ENCODE measurements around the gene ZNF664. TPM values are rescaled to one million over a fixed set of nuclear protein-coding genes. Genes with fewer than 3 reads are reported as not detected.

Gene ZNF664
- total RNA-seq, 4 donors from 2014 or later = 58.5 to 76.4 (median 70.3) TPM

DNA sequence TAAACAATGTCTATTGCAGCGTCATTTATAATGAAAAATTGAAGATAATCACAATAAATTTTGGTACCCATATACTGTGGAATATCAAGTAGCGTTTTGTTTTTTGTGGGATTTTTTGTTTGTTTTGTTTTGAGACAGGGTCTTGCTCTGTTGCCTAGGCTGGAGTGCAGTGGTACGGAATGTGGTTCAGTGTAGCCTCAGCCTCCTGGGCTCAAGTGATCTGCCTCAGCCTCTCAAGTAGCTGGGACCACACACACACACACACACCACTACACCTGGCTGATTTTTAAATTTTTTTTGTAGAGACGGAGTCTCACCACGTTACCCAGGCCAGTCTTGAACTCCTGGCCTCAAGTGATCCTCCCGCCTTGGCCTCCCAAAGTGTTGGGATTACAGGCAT lies 6.6 kb downstream of the ZNF664 start:
- WGBS = 96% methylated on average over 6 of the region's 6 CpGs
- no peaks in the 10 kb centered on the region for H3K9me3 ChIP-seq
- H3K27ac ChIP-seq (replicated peaks in 1 of 4) = no peak overlapping the region
- intact Hi-C loops (cut with DNase I) = loop anchor here (10.0 kb wide), 2 partner anchors 265 to 955 kb away; partner anchors contain the start of gene ATP6V0A2
- no peaks in the 10 kb centered on the region for H3K27me3 ChIP-seq
- H3K4me1 ChIP-seq = peaks cover 5 to 15% (median 13%) of the 10 kb centered on the region in 4 donors
- H3K36me3 ChIP-seq = peaks cover 0 to 20% (median 9%) of the 10 kb centered on the region in 4 donors
- DNase-seq (ENCODE audit: extremely low spot score) = peak; percentile 37
- no peak overlapping the region for H3K4me3 ChIP-seq
- TF ChIP-seq POLR2A (IDR thresholded peaks at IDR 0.05; ENCODE audit: low read depth) (no peak), POLR2AphosphoS5 (IDR thresholded peaks at IDR 0.05) (no peak), EP300 (IDR thresholded peaks at IDR 0.05) (no peak)
- TF ChIP-seq, protein P1, sequence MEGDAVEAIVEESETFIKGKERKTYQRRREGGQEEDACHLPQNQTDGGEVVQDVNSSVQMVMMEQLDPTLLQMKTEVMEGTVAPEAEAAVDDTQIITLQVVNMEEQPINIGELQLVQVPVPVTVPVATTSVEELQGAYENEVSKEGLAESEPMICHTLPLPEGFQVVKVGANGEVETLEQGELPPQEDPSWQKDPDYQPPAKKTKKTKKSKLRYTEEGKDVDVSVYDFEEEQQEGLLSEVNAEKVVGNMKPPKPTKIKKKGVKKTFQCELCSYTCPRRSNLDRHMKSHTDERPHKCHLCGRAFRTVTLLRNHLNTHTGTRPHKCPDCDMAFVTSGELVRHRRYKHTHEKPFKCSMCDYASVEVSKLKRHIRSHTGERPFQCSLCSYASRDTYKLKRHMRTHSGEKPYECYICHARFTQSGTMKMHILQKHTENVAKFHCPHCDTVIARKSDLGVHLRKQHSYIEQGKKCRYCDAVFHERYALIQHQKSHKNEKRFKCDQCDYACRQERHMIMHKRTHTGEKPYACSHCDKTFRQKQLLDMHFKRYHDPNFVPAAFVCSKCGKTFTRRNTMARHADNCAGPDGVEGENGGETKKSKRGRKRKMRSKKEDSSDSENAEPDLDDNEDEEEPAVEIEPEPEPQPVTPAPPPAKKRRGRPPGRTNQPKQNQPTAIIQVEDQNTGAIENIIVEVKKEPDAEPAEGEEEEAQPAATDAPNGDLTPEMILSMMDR (IDR thresholded peaks at IDR 0.05) = no peak

GRCh38 chr12:123982269-123982668 lies 9.3 kb downstream of the ZNF664 start:
- DNase-seq (ENCODE audit: extremely low spot score) = no peak
- TF ChIP-seq POLR2A (IDR thresholded peaks at IDR 0.05; ENCODE audit: low read depth) (no peak), POLR2AphosphoS5 (IDR thresholded peaks at IDR 0.05) (no peak), EP300 (IDR thresholded peaks at IDR 0.05) (no peak)
- TF ChIP-seq, protein P1 (IDR thresholded peaks at IDR 0.05) = no peak
- no peak overlapping the region for H3K27ac ChIP-seq (replicated peaks in 1 of 4)
- H3K9me3 ChIP-seq = no peaks in the 10 kb centered on the region
- no peak overlapping the region for H3K4me3 ChIP-seq
- intact Hi-C loops (cut with DNase I) = loop anchor here (5.0 kb wide), 1 partner anchor 75 kb away; no protein-coding TSS in a partner anchor
- H3K27me3 ChIP-seq = no peaks in the 10 kb centered on the region
- WGBS = 91% methylated on average over 7 of the region's 7 CpGs
- H3K36me3 ChIP-seq = peaks cover 0 to 11% (median 2%) of the 10 kb centered on the region in 4 donors
- peaks cover 11 to 15% (median 13%) of the 10 kb centered on the region in 4 donors for H3K4me1 ChIP-seq

- Histone ChIP-seq H3K27me3 (no peaks in the 10 kb centered on the region), H3K4me3 (no peak overlapping the region), H3K9me3 (no peaks in the 10 kb centered on the region), H3K4me1 (peaks cover 11 to 15% (median 13%) of the 10 kb centered on the region in 4 donors), H3K36me3 (peaks cover 0 to 23% (median 7%) of the 10 kb centered on the region in 4 donors), H3K27ac (replicated peaks in 1 of 4) (peak overlapping the region in 1 of 4 donors; percentile 6)
- DNase-seq (ENCODE audit: extremely low spot score) = no peak
- TF ChIP-seq EP300 (IDR thresholded peaks at IDR 0.05) (no peak), POLR2A (IDR thresholded peaks at IDR 0.05; ENCODE audit: low read depth) (no peak), POLR2AphosphoS5 (IDR thresholded peaks at IDR 0.05) (no peak)
- TF ChIP-seq, protein P1 (IDR thresholded peaks at IDR 0.05) = peak; percentile 37 to 67 (median 59)
- WGBS = 76% methylated on average over 6 of the region's 7 CpGs
- intact Hi-C loops (cut with DNase I) = loop anchor here (5.0 kb wide), 1 partner anchor 77 kb away; no protein-coding TSS in a partner anchor
These were observed 10.9 kb downstream of the ZNF664 start for GRCh38 chr12:123983822-123984485.

- Histone ChIP-seq H3K27me3 (no peaks in the 10 kb centered on the region), H3K27ac (replicated peaks in 1 of 4) (peak overlapping the region in 1 of 4 donors; percentile 6), H3K4me1 (peaks cover 15 to 24% (median 16%) of the 10 kb centered on the region in 4 donors), H3K36me3 (peaks cover 5 to 31% (median 11%) of the 10 kb centered on the region in 4 donors), H3K4me3 (no peak overlapping the region), H3K9me3 (no peaks in the 10 kb centered on the region)
- TF ChIP-seq POLR2AphosphoS5 (IDR thresholded peaks at IDR 0.05) (no peak), EP300 (IDR thresholded peaks at IDR 0.05) (no peak), POLR2A (IDR thresholded peaks at IDR 0.05; ENCODE audit: low read depth) (no peak)
- TF ChIP-seq, protein P1 (IDR thresholded peaks at IDR 0.05) = no peak
- intact Hi-C loops (cut with DNase I) = loop anchor here (5.0 kb wide), 1 partner anchor 78 kb away; no protein-coding TSS in a partner anchor
- DNase-seq (ENCODE audit: extremely low spot score) = peak; percentile 68
- 80% methylated on average over 4 of the region's 4 CpGs for WGBS
These were observed 11.9 kb downstream of the ZNF664 start for GRCh38 chr12:123984903-123985302.
